Subcutaneous abdominal adipose tissue (tissue), 5 donors: Measurements from ENCODE around the gene NOS1AP.

Source experiments
- H3K27ac ChIP-seq: one replicate; pipeline ENCODE4 v1.7.0; 2013; ENCODE audit warnings: low read depth, mild to moderate bottlenecking, inconsistent platforms, low read length, moderate library complexity
- H3K27me3 ChIP-seq, 5 donors: one replicate each; pipeline ENCODE4 v1.7.0; 2013; ENCODE audit warnings: low read length in 5 of 5, inconsistent platforms in 1 of 5; ENCODE audit not compliant: control insufficient read depth in 5 of 5, insufficient read depth in 4 of 5
- H3K36me3 ChIP-seq, 5 donors: one replicate each; pipeline ENCODE4 v1.7.0; 2013; ENCODE audit warnings: low read length in 5 of 5; ENCODE audit not compliant: control insufficient read depth in 5 of 5, insufficient read depth in 5 of 5
- H3K4me1 ChIP-seq, 5 donors: one replicate each; pipeline ENCODE4 v1.7.0; 2013; ENCODE audit warnings: low read length in 5 of 5, mild to moderate bottlenecking in 3 of 5, moderate library complexity in 1 of 5; ENCODE audit not compliant: control insufficient read depth in 5 of 5, insufficient read depth in 5 of 5
- H3K4me3 ChIP-seq, 5 donors: one replicate each; pipeline ENCODE4 v1.7.0; 2013; ENCODE audit warnings: low read length in 5 of 5, low read depth in 1 of 5
- H3K9ac ChIP-seq, 5 donors: one replicate each; pipeline ENCODE4 v1.7.0; 2013; ENCODE audit warnings: low read length in 5 of 5, mild to moderate bottlenecking in 4 of 5, moderate library complexity in 3 of 5
- H3K9me3 ChIP-seq, 5 donors: one replicate each; pipeline ENCODE4 v1.7.0; 2013; ENCODE audit warnings: low read length in 5 of 5; ENCODE audit not compliant: control insufficient read depth in 5 of 5
- donor health status: healthy.
- donor health status: healthy.
- donor health status: healthy.
- donor health status: healthy.
- donor health status: healthy.

NOS1AP gene

GRCh38 chr1:162232034-162232711 is 162.7 kb downstream of the NOS1AP start:
- no peaks in the 10 kb centered on the region for H3K9me3 ChIP-seq
- no peak overlapping the region for H3K9ac ChIP-seq
- no peak overlapping the region for H3K4me3 ChIP-seq
- no peaks in the 10 kb centered on the region for H3K27me3 ChIP-seq
- peaks cover 0 to 16% (median 11%) of the 10 kb centered on the region in 5 donors for H3K4me1 ChIP-seq
- no peaks in the 10 kb centered on the region for H3K36me3 ChIP-seq
- H3K27ac ChIP-seq, result no peak overlapping the region

GRCh38 chr1:162233066-162233465 is 163.6 kb downstream of the NOS1AP start:
- H3K27ac ChIP-seq, result no peak overlapping the region
- H3K36me3 ChIP-seq, result no peaks in the 10 kb centered on the region
- no peak overlapping the region for H3K4me3 ChIP-seq
- no peak overlapping the region for H3K9ac ChIP-seq
- H3K4me1 ChIP-seq, result peaks cover 0 to 16% (median 11%) of the 10 kb centered on the region in 5 donors
- no peaks in the 10 kb centered on the region for H3K9me3 ChIP-seq
- H3K27me3 ChIP-seq, result no peaks in the 10 kb centered on the region

- no peak overlapping the region for H3K4me3 ChIP-seq
- H3K27ac ChIP-seq, result no peak overlapping the region
- peaks cover 0 to 16% (median 11%) of the 10 kb centered on the region in 5 donors for H3K4me1 ChIP-seq
- no peak overlapping the region for H3K9ac ChIP-seq
- H3K9me3 ChIP-seq, result no peaks in the 10 kb centered on the region
- H3K36me3 ChIP-seq, result no peaks in the 10 kb centered on the region
- no peaks in the 10 kb centered on the region for H3K27me3 ChIP-seq
Measured at GRCh38 chr1:162233937-162234336, 164.4 kb downstream of the NOS1AP start.

GRCh38 chr1:162234571-162234970 is 165.1 kb downstream of the NOS1AP start:
- Histone ChIP-seq H3K27ac (no peak overlapping the region), H3K4me1 (peaks cover 0 to 16% (median 11%) of the 10 kb centered on the region in 5 donors), H3K9me3 (no peaks in the 10 kb centered on the region), H3K9ac (no peak overlapping the region), H3K36me3 (no peaks in the 10 kb centered on the region), H3K4me3 (no peak overlapping the region), H3K27me3 (no peaks in the 10 kb centered on the region)

- Histone ChIP-seq H3K9me3 (no peaks in the 10 kb centered on the region), H3K4me1 (peaks cover 0 to 13% (median 7%) of the 10 kb centered on the region in 5 donors), H3K9ac (no peak overlapping the region), H3K27ac (no peak overlapping the region), H3K27me3 (no peaks in the 10 kb centered on the region), H3K36me3 (no peaks in the 10 kb centered on the region), H3K4me3 (no peak overlapping the region)
Measured at GRCh38 chr1:162235241-162235800, 165.8 kb downstream of the NOS1AP start.

- H3K9me3 ChIP-seq, result no peaks in the 10 kb centered on the region
- no peak overlapping the region for H3K4me3 ChIP-seq
- no peak overlapping the region for H3K9ac ChIP-seq
- H3K27ac ChIP-seq, result no peak overlapping the region
- H3K27me3 ChIP-seq, result no peaks in the 10 kb centered on the region
- no peaks in the 10 kb centered on the region for H3K36me3 ChIP-seq
- peaks cover 0 to 12% (median 5%) of the 10 kb centered on the region in 5 donors for H3K4me1 ChIP-seq
Measured at GRCh38 chr1:162236201-162236600, 166.7 kb downstream of the NOS1AP start.

- Histone ChIP-seq H3K4me3 (no peak overlapping the region), H3K4me1 (peaks cover 0 to 12% (median 5%) of the 10 kb centered on the region in 5 donors), H3K9ac (no peak overlapping the region), H3K27me3 (no peaks in the 10 kb centered on the region), H3K36me3 (no peaks in the 10 kb centered on the region), H3K27ac (no peak overlapping the region), H3K9me3 (no peaks in the 10 kb centered on the region)
Measured at GRCh38 chr1:162236618-162237017, 167.1 kb downstream of the NOS1AP start.

GRCh38 chr1:162240577-162240976 is 171.1 kb downstream of the NOS1AP start:
- H3K27ac ChIP-seq, result no peak overlapping the region
- H3K9ac ChIP-seq, result no peak overlapping the region
- no peaks in the 10 kb centered on the region for H3K36me3 ChIP-seq
- H3K27me3 ChIP-seq, result no peaks in the 10 kb centered on the region
- no peak overlapping the region for H3K4me3 ChIP-seq
- no peaks in the 10 kb centered on the region for H3K9me3 ChIP-seq
- peaks cover 0 to 7% (median 0%) of the 10 kb centered on the region in 5 donors for H3K4me1 ChIP-seq

GRCh38 chr1:162242804-162243203 is 173.3 kb downstream of the NOS1AP start:
- H3K27ac ChIP-seq, result no peak overlapping the region
- no peaks in the 10 kb centered on the region for H3K9me3 ChIP-seq
- H3K4me3 ChIP-seq, result no peak overlapping the region
- peaks cover 0 to 3% (median 0%) of the 10 kb centered on the region in 5 donors for H3K4me1 ChIP-seq
- H3K27me3 ChIP-seq, result no peaks in the 10 kb centered on the region
- no peak overlapping the region for H3K9ac ChIP-seq
- H3K36me3 ChIP-seq, result no peaks in the 10 kb centered on the region

GRCh38 chr1:162248854-162249535 is 179.5 kb downstream of the NOS1AP start:
- no peaks in the 10 kb centered on the region for H3K27me3 ChIP-seq
- H3K36me3 ChIP-seq, result no peaks in the 10 kb centered on the region
- no peaks in the 10 kb centered on the region for H3K9me3 ChIP-seq
- no peak overlapping the region for H3K27ac ChIP-seq
- H3K9ac ChIP-seq, result no peak overlapping the region
- no peaks in the 10 kb centered on the region for H3K4me1 ChIP-seq
- no peak overlapping the region for H3K4me3 ChIP-seq
